ENCODE measurements around the gene PRRG4.

DNA sequence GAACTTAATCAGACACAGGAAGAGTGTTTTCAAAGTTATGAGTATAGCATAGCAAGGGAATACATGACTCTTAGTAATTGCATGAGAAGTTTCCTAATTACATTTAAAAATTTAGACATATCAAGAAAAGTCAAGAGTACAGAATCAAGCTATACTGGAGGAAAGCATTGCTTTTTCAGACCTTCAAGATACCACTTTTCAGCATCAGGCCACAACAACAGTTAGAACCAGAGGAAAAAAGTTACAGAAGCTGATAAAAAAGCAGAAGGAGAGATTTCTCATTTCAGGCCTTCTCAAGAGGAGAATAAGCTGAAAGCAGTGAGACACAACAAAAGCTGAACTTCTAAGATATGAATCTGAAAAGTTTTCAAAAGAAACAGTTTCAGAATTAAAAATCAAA is 34.8 kb downstream of the PRRG4 start:
- TF ChIP-seq POLR2A (IDR thresholded peaks at IDR 0.05): no peak
- TF ChIP-seq CTCF (IDR thresholded peaks at IDR 0.05): no peak
- no peak for TF ChIP-seq POLR2AphosphoS5 (IDR thresholded peaks at IDR 0.05)
